ENCODE measurements around the gene SH3PXD2A. TPM values are rescaled to one million over a fixed set of nuclear protein-coding genes. Genes with fewer than 3 reads are reported as not detected.

Gene SH3PXD2A
- total and polyA plus RNA-seq, 2 of the 4 experiments (the other 2 are of a cell fraction), result 6.3 to 23.0 TPM

GRCh38 chr10:103888113-103888841, 32.9 kb upstream of the SH3PXD2A start:
- H2AK5ac ChIP-seq (ENCODE audit: low read depth, low read length), result no peak overlapping the region
- no peak overlapping the region for H3K18ac ChIP-seq (ENCODE audit: low read depth, low read length)
- H3K23ac ChIP-seq (ENCODE audit: low read depth, low read length), result no peak overlapping the region; the same call in 1 of the 2 replicates
- H3K56ac ChIP-seq (ENCODE audit: extremely low read depth, insufficient read depth, low read length), result no peak overlapping the region
- H2BK15ac ChIP-seq (ENCODE audit: low read depth, low read length), result 0 out of 3 replicates have a peak overlapping the region, but pooled peaks have one; percentile 35
- H4K91ac ChIP-seq (ENCODE audit: insufficient read depth, low read depth, low read length), result no peak overlapping the region
- H3K36me3 ChIP-seq (ENCODE audit: control insufficient read depth, insufficient read depth, low read length), result peaks cover 5% of the 10 kb centered on the region; the same call in 1 of the 2 replicates
- H4K5ac ChIP-seq (ENCODE audit: low read depth, low read length), result no peak overlapping the region
- H3K9me1 ChIP-seq (ENCODE audit: insufficient read depth, low read length), result no peaks in the 10 kb centered on the region
- peaks cover 12% of the 10 kb centered on the region; the same call in 1 of the 2 replicates for H3K4me1 ChIP-seq (ENCODE audit: control insufficient read depth, insufficient read depth, low read length)
- intact Hi-C loops (cut with micrococcal nuclease) (loop anchor here (1.0 to 5.0 kb wide), 8 partner anchors 79 to 464 kb away; partner anchors contain the start of genes CFAP58, GSTO1, ITPRIP and SLK), in situ Hi-C loops (cut with MboI; ENCODE audit: low sequenced_read_pairs) (loop anchor here (5.0 kb wide), 2 partner anchors 234 to 319 kb away; partner anchors contain the start of gene SFR1), dilution Hi-C loops (cut with HindIII; ENCODE audit: low sequenced_read_pairs, unreplicated experiment) (no loop called here)
- no peak overlapping the region; the same call in 1 of the 2 replicates for H3K27ac ChIP-seq (ENCODE audit: insufficient read depth, low read length)
- peak overlapping the region; percentile 37 for H2BK5ac ChIP-seq (ENCODE audit: low read depth, low read length, poor library complexity, severe bottlenecking)
- H3K14ac ChIP-seq (replicated peaks; ENCODE audit: low read depth, low read length), result peak overlapping the region; percentile 67; the same call in 1 of the 2 replicates
- H4K20me1 ChIP-seq (ENCODE audit: insufficient read depth, low read length), result peaks cover 9% of the 10 kb centered on the region
- peak overlapping the region; percentile 28; the same call in 1 of the 2 replicates for H2BK120ac ChIP-seq (ENCODE audit: low read depth, low read length)
- ChIA-PET CTCF (interaction anchor here (0.5 to 1.8 kb wide), 17 partner anchors 9 to 389 kb away, joined by 3 to 8 read pairs (median 4); no protein-coding TSS in a partner anchor), POLR2A (ENCODE audit: unreplicated experiment) (no interaction called here)
- BruUV-seq (replicated peaks), result no TSS peak
- H3K27me3 ChIP-seq (ENCODE audit: control insufficient read depth, insufficient read depth, low read length), result no peaks in the 10 kb centered on the region
- no peak overlapping the region for H2AK9ac ChIP-seq (replicated peaks; ENCODE audit: low read depth, low read length, poor library complexity)
- H3K4ac ChIP-seq (ENCODE audit: low read depth, low read length), result peak overlapping the region; percentile 34; the same call in 1 of the 2 replicates
- H3K9me3 ChIP-seq (ENCODE audit: control insufficient read depth, insufficient read depth, low read length), result no peaks in the 10 kb centered on the region
- DNase-seq, result peak; percentile 91
- WGBS, 2 experiments (ENCODE audit: extremely low coverage in 2 of 2, insufficient read length in 1 of 2), result no CpG with 5 or more reads among the region's 6 CpGs
- H3K79me1 ChIP-seq (ENCODE audit: low read depth in 1 of 2, low read length in 2 of 2), result no peaks in the 10 kb centered on the region
- no peak overlapping the region for H3K9ac ChIP-seq (ENCODE audit: low read depth, low read length)
- H3K4me2 ChIP-seq (ENCODE audit: low read depth, low read length), result peak overlapping the region; percentile 29
- peak overlapping the region; percentile 73 for H2BK20ac ChIP-seq (ENCODE audit: low read depth, low read length)
- peak overlapping the region in 1 of 2 experiments; percentile 28; a peak in 1 of 4 replicates for H4K8ac ChIP-seq (ENCODE audit: low read depth in 2 of 2, low read length in 2 of 2)
- no peak overlapping the region for H3K4me3 ChIP-seq (ENCODE audit: insufficient read depth, low read depth, low read length)
- ATAC-seq (ENCODE audit: low read depth), result peak; percentile 90
- H2AFZ ChIP-seq (replicated peaks; ENCODE audit: low read length, poor library complexity), result peak overlapping the region; percentile 40
- TF ChIP-seq SMC3 (IDR thresholded peaks at IDR 0.05; ENCODE audit: low read depth, low read length) (peak; percentile 72), CTCF (conservative IDR thresholded peaks at IDR 0.05; ENCODE audit: low read depth, low read length) (peak; percentile 81), RCOR1 (IDR thresholded peaks at IDR 0.05; ENCODE audit: insufficient replicate concordance, low read length) (no peak), USF2 (IDR thresholded peaks at IDR 0.05; ENCODE audit: low read depth, low read length) (no peak), MAFK (IDR thresholded peaks at IDR 0.05; ENCODE audit: low read depth, low read length) (no peak), NFE2L2 (IDR thresholded peaks at IDR 0.05; ENCODE audit: low read depth, low read length) (no peak), MXI1 (IDR thresholded peaks at IDR 0.05; ENCODE audit: borderline replicate concordance, low read depth, low read length) (peak; percentile 56; the same call in 1 of the 2 replicates), CHD1 (IDR thresholded peaks at IDR 0.05; ENCODE audit: low read depth, low read length) (no peak), RAD21 (IDR thresholded peaks at IDR 0.05; ENCODE audit: low read length) (peak; percentile 81), RFX5 (IDR thresholded peaks at IDR 0.05; ENCODE audit: low read depth, low read length) (no peak), ELK1 (IDR thresholded peaks at IDR 0.05; ENCODE audit: borderline replicate concordance, low read depth, low read length) (no peak), MAZ (IDR thresholded peaks at IDR 0.05; ENCODE audit: borderline replicate concordance, low read depth, low read length) (peak; percentile 56; the same call in 1 of the 2 replicates), BHLHE40 (IDR thresholded peaks at IDR 0.05; ENCODE audit: low read depth, low read length) (no peak)
